Measurements from ENCODE around the gene SFSWAP.

SFSWAP gene

DNA sequence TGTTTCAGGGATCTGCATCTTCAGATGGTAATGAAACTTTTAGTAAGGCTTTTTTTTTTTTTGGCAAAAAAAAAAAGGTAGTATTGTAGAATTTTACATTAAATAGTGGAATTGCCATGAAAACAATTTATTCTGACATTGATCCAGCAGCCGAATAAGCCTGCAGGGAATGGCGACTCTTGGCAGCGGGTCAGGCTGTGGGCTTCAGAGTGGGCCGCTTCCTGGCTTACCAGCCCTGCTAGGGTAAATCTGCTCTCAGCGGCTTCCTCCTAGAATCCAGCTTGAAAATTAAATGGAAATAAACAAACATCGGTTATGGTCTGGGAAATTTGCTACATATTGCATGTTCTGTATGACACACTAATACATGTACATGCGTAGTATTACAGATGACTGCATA, 34.8 kb downstream of the SFSWAP start:
- FAIRE-seq (no peak), DNase-seq (ENCODE audit: insufficient read length, low spot score) (no peak)
- no peak for TF ChIP-seq POLR2A (IDR thresholded peaks at IDR 0.05; ENCODE audit: low read depth, low read length)

DNA sequence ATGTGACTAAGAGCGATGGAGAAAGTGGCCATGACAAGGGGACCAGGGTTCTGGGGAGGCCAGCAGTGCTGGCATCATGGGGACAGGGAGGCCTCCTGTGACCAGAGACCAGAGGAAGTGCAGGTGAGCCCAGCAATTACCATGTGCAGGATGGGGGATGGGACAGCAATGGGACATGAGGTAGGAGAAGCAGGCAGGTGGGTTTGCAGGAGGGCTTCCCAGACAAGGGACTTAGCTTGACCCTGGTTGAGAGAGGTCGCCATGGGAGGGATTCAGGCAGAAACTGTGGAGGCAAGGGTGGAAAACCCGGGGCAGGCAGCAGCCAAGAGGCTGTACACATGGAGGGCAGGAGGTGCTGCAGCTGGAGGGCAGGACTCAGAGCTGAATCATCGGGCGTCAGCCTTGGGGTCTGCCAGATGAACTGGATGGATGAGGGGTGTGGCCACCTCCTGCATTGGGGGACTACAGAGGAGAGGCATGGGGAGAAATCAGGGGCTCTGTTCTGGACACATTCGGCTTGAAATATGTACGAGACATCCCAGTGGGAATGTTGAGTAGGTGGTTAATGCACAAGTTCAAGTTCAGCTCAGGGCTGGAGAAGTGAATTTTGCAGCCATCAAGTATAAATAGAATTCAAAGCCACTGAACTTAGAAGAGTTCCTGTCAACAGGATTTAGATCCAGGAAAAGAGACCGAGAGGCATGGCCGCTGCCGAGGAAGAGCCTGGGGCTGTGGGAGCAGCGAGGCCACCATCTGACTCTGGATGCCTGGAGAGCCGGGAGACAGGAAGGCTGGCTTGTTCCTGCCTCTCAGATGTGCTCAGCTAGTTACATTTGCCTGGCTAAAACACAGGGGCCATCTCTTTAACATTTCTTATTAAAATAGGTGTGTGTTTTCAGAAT, 36.6 kb downstream of the SFSWAP start:
- DNase-seq (ENCODE audit: insufficient read length, low spot score) (no peak), FAIRE-seq (no peak)
- no peak for TF ChIP-seq POLR2A (IDR thresholded peaks at IDR 0.05; ENCODE audit: low read depth, low read length)

DNA sequence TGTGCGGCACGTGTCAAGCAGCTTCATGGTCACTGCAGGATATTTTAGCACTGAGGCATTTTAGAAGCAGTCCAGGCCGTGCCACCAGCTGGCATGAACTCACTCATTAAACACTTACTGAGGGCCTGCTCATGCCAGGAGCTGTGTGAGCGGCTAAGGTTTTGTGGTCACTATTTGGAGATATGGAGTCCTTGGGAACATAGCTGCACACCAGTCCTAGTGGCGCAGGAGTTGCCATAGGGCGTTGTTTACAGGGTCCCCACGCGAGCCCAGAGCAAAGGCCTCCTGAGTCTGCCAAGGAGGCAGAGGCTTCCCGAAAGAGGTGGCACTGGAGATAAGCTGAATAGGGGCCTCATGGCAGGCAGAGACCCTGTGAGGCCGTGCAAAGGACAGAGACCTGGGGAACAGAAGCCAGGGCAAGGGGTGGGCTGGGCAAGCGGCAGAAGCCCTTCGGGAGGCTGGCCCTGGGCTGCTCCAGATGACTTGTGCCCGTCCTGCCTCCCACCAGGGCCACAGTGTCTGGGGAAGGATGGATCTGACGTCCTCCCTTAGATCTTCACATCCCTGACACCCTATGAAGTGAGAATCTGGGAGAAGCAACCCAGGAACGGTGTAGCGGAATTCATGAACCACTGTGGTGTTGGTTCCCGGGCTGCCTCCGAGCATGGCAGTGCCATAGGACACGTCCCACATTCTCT, 38.9 kb downstream of the SFSWAP start:
- no peak for TF ChIP-seq POLR2A (IDR thresholded peaks at IDR 0.05; ENCODE audit: low read depth, low read length)
- DNase-seq (ENCODE audit: insufficient read length, low spot score) (no peak), FAIRE-seq (no peak)

DNA sequence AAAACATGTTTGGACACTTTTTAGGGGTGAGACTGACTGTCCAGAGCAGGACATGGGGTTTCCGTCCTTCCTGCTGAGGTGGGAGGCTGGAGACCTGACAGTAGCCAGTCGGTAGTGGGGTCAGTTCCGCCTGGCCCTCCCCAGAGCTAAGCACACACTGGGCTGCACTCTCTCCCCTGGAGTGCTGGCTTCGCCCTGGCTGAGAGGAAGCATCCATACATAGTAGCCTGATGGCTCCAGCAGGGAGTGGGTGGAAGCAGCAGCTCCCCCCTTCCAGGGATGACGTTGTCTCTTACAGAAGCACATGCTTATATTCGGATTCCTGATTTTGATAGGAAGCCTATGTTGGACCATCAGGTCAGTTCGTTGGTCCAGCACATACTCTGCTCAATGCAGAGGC, 40.4 kb downstream of the SFSWAP start:
- FAIRE-seq (no peak), DNase-seq (ENCODE audit: insufficient read length, low spot score) (no peak)
- no peak for TF ChIP-seq POLR2A (IDR thresholded peaks at IDR 0.05; ENCODE audit: low read depth, low read length)

DNA sequence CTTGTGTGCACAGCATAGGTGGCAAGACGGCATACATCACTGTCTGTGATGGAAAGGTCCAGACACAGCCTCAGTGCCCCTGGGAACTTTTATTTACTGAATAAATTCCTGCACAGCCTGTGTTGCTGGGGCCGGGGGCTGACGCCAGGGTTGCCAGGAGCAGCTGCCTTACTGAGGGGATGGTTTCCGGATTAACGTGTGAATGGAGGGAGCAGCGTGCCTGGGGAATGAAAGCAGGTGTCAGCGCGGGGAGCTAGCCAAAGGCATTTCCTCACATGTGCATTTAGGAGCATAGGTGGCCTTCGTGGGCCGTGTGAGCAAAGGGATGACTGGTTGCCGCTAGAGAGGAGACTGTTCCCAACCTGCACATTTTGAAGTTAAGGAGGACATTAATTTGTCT, 41.6 kb downstream of the SFSWAP start:
- DNase-seq (ENCODE audit: insufficient read length, low spot score) (no peak), FAIRE-seq (no peak)
- no peak for TF ChIP-seq POLR2A (IDR thresholded peaks at IDR 0.05; ENCODE audit: low read depth, low read length)

DNA sequence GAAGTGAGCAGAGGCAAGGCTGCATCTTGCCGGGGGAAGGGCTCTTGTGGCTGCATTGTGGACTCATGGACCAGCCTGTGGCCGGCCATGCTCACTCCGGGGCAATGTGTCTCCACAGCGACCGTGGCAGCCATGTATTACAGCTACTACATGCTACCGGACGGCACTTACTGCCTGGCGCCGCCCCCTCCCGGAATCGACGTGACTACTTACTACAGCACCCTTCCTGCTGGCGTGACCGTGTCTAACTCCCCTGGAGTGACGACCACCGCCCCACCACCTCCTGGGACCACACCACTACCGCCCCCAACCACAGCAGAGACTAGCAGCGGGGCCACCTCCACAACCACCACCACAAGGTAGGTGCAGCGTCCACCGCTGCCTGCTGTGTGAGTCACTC, 42.1 kb downstream of the SFSWAP start:
- TF ChIP-seq POLR2A (IDR thresholded peaks at IDR 0.05; ENCODE audit: low read depth, low read length): no peak
- no peak for DNase-seq (ENCODE audit: insufficient read length, low spot score)
- FAIRE-seq: no peak

DNA sequence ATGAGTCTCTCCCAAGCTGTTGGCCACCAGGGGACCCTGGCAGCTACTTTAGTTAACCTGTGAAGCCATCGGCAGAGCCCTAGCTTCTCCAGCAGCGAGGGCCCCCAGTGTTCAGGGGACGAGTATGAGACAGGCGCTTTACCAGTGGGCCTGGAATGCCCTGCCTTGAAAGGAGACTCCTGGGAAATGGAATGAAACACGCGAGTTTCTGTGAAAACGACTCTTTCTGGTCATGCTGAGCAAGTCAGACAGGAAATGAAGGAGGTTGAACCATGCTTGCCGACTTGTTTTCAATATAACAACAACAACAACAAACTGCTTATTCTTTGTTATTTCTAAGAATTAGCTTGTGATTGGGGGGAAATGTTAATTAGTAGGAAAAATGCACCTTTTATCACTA, 42.9 kb downstream of the SFSWAP start:
- TF ChIP-seq POLR2A (IDR thresholded peaks at IDR 0.05; ENCODE audit: low read depth, low read length): no peak
- FAIRE-seq (no peak), DNase-seq (ENCODE audit: insufficient read length, low spot score) (no peak)

DNA sequence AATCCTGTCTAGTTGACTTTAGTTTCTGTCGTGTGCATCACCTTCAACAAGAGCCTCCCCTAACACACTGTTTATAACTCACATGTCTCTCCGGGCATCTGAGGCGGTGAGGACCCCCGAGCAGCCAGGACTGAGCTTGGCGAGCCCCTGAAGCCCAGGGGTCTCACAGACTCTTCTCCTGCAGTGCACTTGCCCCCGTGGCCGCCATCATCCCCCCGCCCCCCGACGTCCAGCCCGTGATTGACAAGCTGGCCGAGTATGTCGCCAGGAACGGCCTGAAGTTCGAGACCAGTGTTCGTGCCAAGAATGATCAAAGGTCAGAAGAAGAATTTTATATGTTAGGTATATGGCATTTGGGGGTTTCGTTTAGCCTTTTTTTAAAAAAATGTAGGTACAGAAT, 43.3 kb downstream of the SFSWAP start:
- FAIRE-seq (no peak), DNase-seq (ENCODE audit: insufficient read length, low spot score) (no peak)
- TF ChIP-seq POLR2A (IDR thresholded peaks at IDR 0.05; ENCODE audit: low read depth, low read length): no peak

DNA sequence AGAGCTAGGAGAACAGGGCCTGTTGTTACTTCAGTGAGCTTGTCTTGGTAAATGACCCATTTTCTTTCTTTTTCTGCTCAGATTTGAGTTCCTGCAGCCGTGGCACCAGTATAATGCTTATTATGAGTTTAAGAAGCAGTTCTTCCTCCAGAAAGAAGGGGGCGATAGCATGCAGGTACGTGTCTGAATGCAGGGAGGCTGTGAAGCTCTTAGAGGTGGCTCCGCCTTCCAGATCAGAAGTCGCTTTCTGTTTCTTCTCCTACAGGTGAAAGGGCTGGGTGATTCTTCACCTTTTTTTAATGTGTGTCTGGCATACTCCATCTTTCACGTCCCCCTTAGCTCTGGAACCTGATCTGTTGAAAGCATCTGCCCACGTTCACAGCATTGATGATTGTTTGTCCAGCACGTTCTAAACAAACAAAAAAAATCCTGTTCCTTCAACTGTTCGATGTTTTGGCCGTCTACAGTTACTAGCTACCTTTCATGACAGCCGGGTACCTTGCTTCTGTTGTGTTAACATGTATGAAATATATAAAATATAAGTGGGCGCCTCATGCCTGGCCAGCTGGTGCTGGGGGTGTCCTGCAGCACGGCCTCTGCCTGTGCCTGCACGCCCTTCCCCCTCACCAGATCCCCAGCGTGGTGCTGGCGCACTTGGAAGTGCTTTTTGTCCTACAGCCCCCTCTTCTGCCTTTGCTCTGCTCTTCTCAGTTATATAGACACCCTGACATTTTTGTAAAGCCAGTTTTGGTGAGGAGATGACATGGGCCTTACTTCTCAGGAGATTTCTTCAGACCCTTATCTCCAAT, 44.6 kb downstream of the SFSWAP start:
- TF ChIP-seq POLR2A (IDR thresholded peaks at IDR 0.05; ENCODE audit: low read depth, low read length): no peak
- DNase-seq (ENCODE audit: insufficient read length, low spot score): peak; percentile 33
- FAIRE-seq: no peak

DNA sequence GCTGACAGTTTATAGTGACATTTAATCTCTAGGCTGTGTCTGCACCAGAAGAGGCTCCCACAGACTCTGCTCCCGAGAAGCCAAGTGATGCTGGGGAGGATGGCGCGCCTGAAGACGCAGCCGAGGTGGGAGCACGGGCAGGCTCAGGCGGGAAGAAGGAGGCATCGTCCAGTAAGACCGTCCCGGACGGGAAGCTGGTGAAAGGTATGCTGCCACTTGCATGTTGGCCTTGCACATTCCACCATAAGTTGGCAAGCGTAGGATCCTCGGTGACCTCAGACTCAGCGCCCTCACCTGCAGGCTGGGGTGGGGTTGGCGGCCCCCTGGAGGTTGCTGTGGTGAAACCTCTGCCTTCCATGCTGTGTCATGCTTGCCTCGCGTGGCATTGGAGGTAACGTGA, 45.6 kb downstream of the SFSWAP start:
- no peak for DNase-seq (ENCODE audit: insufficient read length, low spot score)
- no peak for FAIRE-seq

DNA sequence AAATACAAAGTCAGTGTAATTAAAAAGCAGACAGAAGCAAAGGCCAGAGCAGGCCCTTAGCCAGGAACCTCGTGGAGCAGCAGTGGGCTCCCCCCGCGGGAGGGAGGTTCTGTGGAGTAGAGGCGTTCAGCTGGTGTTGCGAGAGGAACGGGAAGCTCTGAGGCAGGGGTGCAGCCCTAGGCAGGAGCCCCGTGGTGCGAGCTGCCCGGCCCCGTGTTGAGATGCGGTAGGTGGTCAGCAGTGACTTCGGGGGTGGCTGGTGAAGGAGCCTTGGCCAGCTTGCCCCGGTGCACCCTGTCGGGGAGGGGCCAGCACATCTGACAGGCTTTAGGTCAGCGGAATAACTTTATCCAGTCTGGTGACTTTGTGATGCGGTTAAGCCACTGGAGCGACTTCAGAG, 46.2 kb downstream of the SFSWAP start:
- no peak for FAIRE-seq
- DNase-seq (ENCODE audit: insufficient read length, low spot score): no peak
- no peak for TF ChIP-seq POLR2A (IDR thresholded peaks at IDR 0.05; ENCODE audit: low read depth, low read length)

More for the DNA sequence above, 45.6 kb downstream of the SFSWAP start:
- no peak for TF ChIP-seq POLR2A (IDR thresholded peaks at IDR 0.05; ENCODE audit: low read depth, low read length)

DNA sequence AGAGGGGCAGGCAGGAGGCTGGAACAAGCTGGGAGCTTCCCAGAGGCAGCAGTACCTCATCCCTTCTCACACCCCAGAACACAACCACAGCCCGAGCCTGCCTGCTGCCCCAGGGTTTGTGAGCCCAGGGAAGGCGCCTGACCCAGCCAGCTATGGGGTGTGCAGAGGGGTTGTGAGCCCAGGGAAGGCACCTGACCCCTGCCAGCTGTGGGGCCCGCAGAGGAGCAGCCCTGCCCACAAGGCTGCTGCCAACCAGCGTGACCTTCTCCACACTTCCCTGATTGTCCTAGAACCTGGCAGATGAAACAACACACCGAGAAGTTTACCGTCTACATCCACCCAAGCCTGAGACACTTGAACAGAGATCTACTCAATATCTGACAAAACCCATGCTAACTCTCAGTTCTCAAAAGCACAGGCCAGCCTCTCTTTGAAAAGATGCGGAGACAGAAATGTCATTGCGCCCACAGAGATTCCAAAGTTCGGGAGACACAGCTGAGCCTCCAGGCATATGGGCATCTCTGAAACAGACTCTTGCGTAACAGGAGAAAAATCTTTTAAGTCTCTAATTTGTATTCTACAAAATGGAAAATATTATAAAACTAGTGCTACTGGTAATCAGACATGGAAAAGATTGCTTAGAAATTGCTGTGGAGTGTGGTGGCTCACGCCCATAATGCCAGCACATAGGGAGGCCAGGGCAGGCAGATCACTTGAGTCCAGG, 47.3 kb downstream of the SFSWAP start:
- FAIRE-seq (no peak), DNase-seq (ENCODE audit: insufficient read length, low spot score) (no peak)
- TF ChIP-seq POLR2A (IDR thresholded peaks at IDR 0.05; ENCODE audit: low read depth, low read length): no peak

DNA sequence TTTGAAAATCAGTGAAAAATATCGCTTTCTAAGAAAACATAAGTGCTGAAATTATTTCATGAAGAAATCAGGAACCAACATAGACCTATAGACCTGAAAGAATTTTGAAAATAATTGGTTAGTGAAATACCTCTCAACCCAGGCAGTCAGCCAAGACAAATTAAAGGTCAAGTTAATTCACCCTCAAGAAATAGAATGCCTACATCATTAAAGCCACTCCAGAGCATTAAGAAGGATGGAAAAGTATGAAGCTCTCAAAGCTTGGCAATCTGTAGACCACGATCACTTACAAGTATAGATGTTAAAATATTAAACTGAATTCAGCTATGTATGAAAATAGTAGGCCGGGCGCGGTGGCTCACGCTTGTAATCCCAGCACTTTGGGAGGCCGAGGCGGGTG, 48.3 kb downstream of the SFSWAP start:
- no peak for TF ChIP-seq POLR2A (IDR thresholded peaks at IDR 0.05; ENCODE audit: low read depth, low read length)
- FAIRE-seq (no peak), DNase-seq (ENCODE audit: insufficient read length, low spot score) (no peak)
